Hematopoietic multipotent progenitor cell (in vitro differentiated cells): ENCODE measurements around the gene NLGN1. TPM values are rescaled to one million over a fixed set of nuclear protein-coding genes. Genes with fewer than 3 reads are reported as not detected.

Experiments used
- DNase-seq, 3 donors: peaks; one replicate each; pipeline ENCODE4 v3.0.0-alpha.2; 2011 to 2015; ENCODE audit warnings: low read depth in 2 of 3, low spot score in 2 of 3
- total RNA-seq: library from RNA; depleted of rRNA; stranded (reverse); fragments of >200 nt; gene quantifications from one replicate; pipeline ENCODE4 v1.2.3, GENCODE V29; 2012

Gene NLGN1
- total RNA-seq, 1 donor = 2.2 TPM

- DNase-seq = no peak
Observed at GRCh38 chr3:174303907-174304560, 906.5 kb downstream of the NLGN1 start.

- DNase-seq = no peak
Observed at GRCh38 chr3:174308736-174309135, 911.2 kb downstream of the NLGN1 start.

GRCh38 chr3:174310475-174310983, 913.0 kb downstream of the NLGN1 start:
- no peak for DNase-seq

- DNase-seq = no peak
Observed at GRCh38 chr3:174315225-174315624, 917.7 kb downstream of the NLGN1 start.

- DNase-seq = no peak
Observed at GRCh38 chr3:174317005-174317404, 919.5 kb downstream of the NLGN1 start.

GRCh38 chr3:174318181-174318580, 920.6 kb downstream of the NLGN1 start:
- DNase-seq = no peak

GRCh38 chr3:174321548-174321947, 924.0 kb downstream of the NLGN1 start:
- no peak for DNase-seq

GRCh38 chr3:174322789-174323188, 925.2 kb downstream of the NLGN1 start:
- DNase-seq = no peak

GRCh38 chr3:174325171-174325570, 927.6 kb downstream of the NLGN1 start:
- DNase-seq = no peak

GRCh38 chr3:174325834-174326700, 928.5 kb downstream of the NLGN1 start:
- no peak for DNase-seq

GRCh38 chr3:174329321-174329720, 931.8 kb downstream of the NLGN1 start:
- no peak for DNase-seq

- DNase-seq = no peak
Observed at GRCh38 chr3:174330303-174330702, 932.8 kb downstream of the NLGN1 start.

- DNase-seq = peak in 1 of 3 donors; percentile 8
Observed at GRCh38 chr3:174331095-174331800, 933.7 kb downstream of the NLGN1 start.

- no peak for DNase-seq
Observed at GRCh38 chr3:174332391-174332790, 934.8 kb downstream of the NLGN1 start.

GRCh38 chr3:174333640-174334039, 936.1 kb downstream of the NLGN1 start:
- DNase-seq = no peak

GRCh38 chr3:174334111-174334510, 936.6 kb downstream of the NLGN1 start:
- no peak for DNase-seq

GRCh38 chr3:174335324-174335723, 937.8 kb downstream of the NLGN1 start:
- DNase-seq = no peak

- no peak for DNase-seq
Observed at GRCh38 chr3:174335910-174336309, 938.4 kb downstream of the NLGN1 start.
